Vagina (tissue), 2 donors: Measurements from ENCODE around the gene UBE2G2.

Experiments
- CTCF ChIP-seq, 3 experiments: fragments of 450-650 bp in 2 of 3; fragments of 200-600 bp in 1 of 3; sonication (generic) in 1 of 3; IDR thresholded peaks; one replicate each; pipeline ENCODE4 v1.5.1; 2017 to 2019; ENCODE audit warnings: antibody characterized with exemption in 3 of 3, mild to moderate bottlenecking in 2 of 3, moderate library complexity in 2 of 3
- POLR2A ChIP-seq, 2 donors: fragments of 450-650 bp; IDR thresholded peaks; one replicate each; pipeline ENCODE4 v1.6.1; 2017; ENCODE audit warnings: antibody characterized with exemption in 2 of 2, mild to moderate bottlenecking in 2 of 2, moderate library complexity in 2 of 2
- POLR2AphosphoS5 ChIP-seq, 2 donors: sonication (generic); formaldehyde crosslinking; IDR thresholded peaks; one replicate each; pipeline ENCODE4 v1.9.0; 2017; ENCODE audit warnings: antibody characterized with exemption in 2 of 2, mild to moderate bottlenecking in 2 of 2, low read depth in 1 of 2; ENCODE audit not compliant: insufficient read depth in 1 of 2

- TF ChIP-seq CTCF (IDR thresholded peaks at IDR 0.05) (no peak), POLR2AphosphoS5 (IDR thresholded peaks at IDR 0.05; ENCODE audit: insufficient read depth in 1 of 2, low read depth in 1 of 2) (no peak), POLR2A (IDR thresholded peaks at IDR 0.05) (no peak)
Observed at GRCh38 chr21:44749759-44750674, 51.6 kb downstream of the UBE2G2 start.
